Activated T-helper 9 cell treated with anti-CD3 and anti-CD28 coated beads, Interleukin-2, amount 50 U/mL, for 16 hours (primary cell): Measurements from ENCODE around the gene IGF1R.

Experiments
- DNase-seq: peaks from one replicate; pipeline ENCODE4 v3.0.0-alpha.2; 2020; ENCODE audit warnings: low read depth

The IGF1R gene

DNA sequence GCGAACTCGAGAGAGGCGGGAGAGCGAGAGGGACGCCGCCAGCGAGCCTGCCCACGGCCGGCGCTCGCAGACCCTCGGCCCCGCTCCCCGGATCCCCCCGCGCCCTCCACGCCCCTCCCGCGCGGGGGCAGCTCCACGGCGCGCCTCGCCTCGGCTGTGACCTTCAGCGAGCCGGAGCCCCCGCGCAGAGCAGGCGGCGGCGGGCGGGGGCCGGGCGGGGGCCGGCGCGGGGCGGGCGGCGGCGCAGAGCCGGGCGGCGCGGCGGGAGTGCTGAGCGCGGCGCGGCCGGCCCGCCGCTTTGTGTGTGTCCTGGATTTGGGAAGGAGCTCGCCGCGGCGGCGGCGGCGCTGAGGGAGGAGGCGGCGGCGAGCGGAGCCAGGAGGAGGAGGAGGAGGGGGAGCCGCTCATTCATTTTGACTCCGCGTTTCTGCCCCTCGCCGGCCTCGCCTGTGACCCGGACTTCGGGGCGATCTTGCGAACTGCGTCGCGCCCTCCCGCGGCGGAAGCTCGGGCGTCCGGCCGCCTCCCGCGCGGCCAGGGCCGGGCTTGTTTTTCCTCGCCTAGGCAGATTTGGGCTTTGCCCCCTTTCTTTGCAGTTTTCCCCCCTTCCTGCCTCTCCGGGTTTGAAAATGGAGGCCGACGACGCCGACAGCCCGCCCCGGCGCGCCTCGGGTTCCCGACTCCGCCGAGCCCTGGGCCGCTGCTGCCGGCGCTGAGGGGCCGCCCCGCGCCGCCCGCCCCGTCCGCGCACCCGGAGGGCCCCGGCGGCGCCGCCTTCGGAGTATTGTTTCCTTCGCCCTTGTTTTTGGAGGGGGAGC, 524 bp downstream of the IGF1R start:
- DNase-seq, result peak; percentile 24

DNA sequence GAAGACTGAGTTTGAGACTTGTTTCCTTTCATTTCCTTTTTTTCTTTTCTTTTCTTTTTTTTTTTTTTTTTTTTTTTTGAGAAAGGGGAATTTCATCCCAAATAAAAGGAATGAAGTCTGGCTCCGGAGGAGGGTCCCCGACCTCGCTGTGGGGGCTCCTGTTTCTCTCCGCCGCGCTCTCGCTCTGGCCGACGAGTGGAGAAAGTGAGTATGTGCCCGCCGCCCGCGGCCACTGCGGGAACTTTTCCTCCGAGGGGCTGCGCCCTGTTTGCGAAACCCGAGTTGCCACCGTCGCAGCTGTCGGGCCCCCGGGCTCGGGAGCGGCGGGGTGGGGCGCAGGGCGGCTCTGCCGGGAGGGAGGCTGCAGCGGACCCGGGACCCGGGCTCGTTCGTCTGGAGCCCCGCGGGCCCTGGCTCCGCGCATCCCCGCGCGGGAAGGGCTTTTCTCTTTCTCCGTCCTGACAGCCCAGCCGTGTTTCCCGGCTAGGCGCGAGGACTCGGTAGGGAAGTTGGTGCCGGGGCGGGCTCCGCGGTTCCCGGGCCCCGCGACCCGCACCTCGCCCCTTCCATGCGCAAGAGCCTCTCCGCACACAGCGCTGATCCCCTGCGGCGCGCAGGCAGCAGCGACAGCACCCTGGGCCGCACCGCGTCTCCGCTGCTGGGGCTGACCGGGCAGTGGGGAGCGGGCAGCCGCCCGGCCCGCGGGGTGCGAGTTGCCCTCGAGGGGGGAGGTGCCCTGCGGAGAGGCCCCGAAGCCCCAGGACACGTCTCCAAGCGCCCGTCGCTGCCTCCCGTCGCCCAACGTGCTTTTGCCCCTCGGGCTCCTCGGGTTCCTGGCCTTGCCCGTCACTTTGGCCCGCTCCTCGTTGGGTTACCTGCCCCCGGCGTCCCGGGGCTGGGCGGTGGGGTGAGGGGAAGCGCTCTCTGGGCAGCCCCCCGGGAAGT, 1.4 kb downstream of the IGF1R start:
- DNase-seq, result peak; percentile 28

DNA sequence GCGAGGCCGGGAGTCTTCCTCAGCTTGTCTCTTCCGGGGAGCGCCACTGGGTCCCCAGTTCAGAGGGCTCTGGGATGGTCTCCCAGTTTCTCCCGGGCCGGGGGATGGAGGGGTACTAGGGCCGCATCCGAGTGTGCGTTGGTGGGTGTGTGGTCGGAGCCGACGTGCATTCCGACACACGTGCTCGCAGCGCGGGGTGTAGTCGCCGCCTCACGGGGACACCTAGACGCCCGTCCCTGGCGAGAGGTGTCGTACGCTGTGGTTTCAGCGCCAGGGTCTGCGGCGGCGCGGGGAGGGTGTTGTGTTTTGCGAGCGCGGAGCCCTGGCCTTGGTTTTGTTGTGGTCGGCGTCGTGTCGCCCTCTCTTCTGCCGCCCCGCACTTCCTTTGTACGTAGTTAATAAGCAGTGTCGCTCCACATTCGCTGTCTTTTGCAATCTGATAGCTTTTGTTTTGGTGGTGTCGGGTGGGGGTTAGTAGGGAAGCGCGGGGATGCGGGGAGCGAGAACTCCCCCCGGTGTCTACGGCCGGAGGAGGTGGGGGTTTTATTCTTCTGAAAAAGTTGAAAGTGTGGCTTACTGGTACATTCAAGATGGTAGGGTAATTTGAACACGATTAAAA, 2.2 kb downstream of the IGF1R start:
- peak; percentile 18 for DNase-seq

DNA sequence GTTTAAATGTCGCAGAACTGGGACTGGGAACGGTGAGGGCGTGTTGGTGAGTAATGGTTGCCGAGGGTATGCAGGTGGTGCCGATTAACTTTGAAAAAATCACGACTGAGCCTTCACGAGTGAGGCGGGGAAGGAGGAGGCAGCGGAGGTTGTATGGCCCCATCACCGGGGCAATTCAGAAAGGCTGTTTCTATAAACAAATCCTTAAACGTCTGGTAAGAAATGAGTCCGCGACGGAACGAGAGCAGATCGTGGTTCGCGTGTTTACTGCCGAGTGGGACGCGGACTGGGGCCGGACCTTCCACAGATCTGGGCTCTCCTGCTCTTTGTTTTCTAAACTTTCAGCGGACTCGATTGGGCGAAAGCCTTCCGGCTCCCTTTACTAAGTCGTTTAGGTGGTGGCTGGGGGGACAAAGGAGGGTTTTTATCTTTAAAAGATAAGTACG, 2.7 kb downstream of the IGF1R start:
- no peak for DNase-seq

DNA sequence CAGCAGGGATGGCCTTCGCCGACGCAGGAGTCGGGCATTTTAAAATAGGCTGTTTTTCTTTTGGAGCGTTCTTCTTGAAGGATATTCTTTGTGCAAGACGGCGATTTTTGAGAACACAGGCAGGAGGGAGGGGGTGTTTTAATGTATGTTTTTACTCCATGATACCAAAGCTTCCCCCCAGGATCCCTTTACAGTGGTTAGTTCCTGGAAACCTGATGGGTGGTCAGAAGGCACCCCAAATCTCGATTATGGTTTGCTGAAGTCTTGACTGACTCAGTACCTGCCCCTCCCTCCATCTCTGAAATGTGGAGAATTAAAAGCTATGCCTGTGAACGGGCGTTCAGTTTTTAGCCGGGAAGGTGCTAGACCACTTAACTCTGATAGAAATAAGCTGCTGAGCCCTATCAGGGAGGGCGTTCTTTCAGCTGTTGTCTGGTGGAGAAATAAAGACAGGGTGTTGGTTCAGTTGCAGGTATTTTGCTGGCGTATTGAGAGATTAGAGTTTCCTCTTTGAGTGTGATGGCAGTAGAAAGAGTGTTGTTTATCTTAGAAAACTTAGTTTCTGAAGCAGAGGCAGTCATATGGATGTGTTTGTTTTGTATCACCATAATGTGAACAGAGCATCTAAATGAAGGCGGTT, 3.4 kb downstream of the IGF1R start:
- no peak for DNase-seq

DNA sequence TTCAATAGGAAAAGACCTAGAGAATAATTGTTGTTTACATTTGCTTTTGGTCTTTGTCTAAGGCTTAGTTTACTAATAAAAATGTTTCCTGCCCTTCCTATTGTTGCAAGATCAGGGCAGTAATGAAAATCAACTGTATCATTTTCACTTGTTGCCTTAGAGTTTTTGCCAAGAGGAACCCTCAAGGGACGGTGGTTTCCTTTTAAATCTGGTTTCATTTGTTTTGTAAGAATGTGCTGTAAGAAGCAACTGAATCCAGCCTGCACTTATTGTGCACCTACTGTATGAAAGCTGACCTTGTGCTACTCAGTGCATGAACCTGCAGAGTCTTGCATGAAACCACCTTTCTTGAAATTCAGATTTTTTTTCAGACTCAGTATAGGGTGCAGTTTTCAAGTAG, 5.3 kb downstream of the IGF1R start:
- DNase-seq, result no peak

DNA sequence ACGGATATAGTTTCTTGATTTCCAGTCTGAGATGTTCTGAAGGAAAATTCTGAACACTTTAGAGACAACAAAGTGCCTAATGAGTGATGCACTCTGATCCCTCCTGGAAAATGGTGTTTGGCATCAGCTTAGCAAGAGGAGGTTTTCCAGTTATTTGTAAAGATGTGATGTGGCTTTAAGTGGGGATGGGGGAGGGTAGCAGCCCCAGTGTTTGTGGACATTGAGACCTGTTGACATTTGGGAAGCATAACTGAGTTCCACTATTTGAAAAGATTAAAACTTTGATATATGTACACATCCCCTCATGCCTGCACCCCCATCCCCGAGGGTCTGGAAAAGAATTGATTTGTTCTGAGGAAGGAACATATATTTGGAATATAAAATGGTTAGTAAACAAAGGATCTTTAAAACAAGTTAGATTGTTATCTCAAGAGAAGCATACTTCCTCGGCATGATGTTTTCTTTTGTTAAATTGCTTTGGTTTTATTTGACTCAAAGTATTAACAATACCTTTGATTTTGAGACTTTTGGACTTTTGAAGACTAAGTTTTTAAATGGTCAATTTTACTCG, 6.5 kb downstream of the IGF1R start:
- no peak for DNase-seq

DNA sequence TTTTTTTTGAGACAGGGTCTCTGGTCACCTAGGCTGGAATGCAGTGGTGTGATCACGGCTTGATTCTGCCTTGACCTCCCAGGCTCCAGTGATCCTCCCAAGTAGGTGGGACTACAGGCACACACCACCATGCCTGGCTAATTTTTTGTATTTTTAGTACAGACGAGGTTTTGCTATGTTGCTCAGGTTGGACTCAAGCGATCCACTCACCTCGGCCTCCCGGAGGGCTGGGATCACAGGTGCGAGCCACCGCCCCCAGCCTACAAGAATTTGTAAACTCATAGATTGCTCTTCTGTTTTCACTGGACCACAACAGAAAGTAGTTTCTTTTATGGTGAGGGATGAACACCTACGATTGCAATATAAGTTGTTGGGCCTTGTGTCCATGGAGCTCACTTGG, 7.4 kb downstream of the IGF1R start:
- DNase-seq, result no peak

DNA sequence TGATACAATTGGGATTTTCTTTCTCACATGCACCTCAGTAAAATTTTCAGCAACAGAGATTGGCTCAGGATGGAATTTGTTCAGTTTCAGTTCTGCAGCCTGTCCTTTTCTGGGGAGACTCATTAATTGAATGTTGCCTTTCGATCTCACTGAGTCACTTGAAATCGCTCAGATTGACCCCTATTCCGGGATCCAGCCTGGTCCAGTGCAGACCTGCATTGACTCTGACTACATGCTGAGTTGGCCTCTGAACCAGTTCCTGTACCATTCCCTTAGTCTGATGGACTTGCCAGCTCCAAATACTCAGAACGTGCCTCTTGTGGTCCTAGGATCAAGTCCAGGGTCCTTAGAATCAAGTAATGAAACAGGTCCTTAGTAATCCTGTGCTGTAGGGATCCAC, 9.4 kb downstream of the IGF1R start:
- DNase-seq, result no peak

DNA sequence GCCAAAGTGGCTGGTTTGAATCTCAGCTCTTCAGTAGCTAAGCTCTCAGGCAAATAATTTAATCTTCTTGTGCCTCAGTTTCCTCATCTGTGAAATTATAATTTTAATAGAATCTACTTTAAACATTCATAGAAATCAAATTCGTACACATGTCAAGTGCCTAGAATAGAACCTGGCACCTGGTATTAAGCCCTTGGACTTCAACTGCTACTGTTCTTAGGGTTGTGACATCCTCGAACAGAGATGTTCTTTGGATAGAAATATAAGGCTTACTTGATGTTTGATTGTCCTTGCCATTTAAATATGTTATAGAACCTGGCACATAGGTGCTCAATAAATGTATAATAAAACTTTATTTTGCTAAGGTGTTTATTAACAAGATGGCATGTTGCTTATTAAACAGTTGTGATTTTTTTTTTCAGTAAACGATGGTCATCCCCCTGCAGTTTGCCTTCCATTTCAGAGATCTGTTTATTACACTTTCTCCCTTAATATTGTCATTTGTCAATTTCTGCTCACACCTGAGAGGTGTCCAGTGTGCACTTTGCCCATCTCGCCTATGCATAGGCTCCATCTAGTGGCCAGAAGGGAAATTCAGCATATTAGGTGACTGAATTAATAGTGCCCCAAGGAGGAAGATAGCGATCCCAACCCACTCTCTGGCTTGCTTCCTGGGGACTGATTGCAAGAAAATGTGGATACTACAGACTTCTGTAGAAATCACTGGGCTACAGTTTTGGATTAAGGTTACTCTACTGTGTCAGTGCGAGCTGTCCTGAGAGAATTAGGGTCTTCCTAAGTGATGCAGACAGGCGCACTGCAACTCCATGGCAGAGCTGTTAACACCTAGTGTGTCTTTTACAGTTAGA, 10.7 kb downstream of the IGF1R start:
- DNase-seq, result no peak

DNA sequence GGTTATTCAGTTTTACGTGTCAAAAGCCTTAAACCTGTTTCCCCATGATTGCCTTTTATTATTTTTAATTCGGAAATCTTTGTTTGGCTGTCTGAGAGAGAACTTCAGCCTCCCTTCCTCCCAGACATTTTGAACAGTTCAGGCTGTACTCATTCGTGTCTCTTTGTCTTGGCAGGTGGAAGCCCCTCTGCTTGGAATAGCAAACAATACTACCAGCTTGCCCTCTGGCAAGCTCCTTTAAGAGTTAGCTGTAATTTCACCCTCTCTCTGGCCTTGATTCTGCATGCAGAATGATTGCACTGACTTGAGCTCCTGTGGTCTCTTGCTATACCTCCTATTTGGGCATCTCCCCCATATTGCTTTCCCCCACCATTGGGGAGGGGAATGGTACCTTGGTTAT, 11.7 kb downstream of the IGF1R start:
- no peak for DNase-seq

DNA sequence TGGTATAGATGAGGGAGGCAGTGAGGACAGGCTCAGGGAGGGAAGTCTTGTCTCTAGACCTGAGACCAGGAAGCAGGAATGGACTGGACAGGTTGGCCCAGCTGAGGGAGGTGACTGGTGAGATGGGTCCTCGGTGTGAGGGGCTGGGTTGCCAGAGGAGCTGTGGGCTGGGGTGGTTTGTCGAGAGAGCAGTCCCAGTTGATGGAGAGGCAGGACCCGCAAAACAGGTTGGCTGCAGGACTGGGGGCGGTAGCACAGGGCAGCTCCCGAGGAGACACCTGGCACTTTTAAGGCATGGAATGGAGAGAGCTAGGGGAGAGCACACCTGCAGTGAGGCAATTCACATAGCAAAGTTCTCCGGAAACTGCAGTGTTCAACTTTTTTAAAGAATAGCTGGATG, 14.7 kb downstream of the IGF1R start:
- no peak for DNase-seq

DNA sequence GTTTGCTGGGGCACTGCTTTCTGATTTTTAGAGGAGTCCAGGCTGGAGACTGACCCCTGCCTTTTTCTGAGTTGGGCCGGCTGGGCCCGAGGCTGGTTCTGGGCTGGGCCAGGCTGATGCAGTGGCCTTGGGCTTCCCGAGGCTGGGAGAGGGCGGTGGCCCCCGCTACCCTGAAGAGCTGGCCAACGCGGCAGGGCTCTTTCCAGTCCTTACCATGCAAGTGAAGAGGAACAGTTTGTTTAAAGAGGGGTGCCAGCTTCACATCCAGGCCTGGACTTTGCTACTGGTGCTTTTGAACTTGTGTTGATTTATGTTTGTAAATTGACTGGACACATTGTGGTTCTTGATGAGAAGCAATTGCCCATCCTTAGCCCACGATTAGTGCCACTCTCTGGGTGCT, 15.3 kb downstream of the IGF1R start:
- no peak for DNase-seq

DNA sequence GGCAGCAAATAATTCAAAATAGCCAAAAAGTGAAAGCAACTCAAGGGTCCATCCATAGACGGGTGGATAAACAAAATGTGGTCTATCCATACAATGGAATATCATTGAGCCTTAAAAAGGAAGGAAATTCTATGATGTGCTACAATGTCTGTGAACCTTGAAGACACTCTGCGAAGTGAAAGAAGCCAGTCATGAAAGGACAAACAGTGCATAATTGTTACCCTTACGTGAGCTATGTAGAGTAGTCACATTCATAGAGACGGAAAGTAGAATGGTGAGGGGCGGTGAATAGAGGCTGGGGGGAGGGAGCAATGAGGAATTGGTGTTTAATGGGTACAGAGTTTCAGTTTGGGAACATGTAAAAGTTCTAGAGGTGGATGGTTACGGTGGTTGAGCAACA, 18.1 kb downstream of the IGF1R start:
- no peak for DNase-seq

DNA sequence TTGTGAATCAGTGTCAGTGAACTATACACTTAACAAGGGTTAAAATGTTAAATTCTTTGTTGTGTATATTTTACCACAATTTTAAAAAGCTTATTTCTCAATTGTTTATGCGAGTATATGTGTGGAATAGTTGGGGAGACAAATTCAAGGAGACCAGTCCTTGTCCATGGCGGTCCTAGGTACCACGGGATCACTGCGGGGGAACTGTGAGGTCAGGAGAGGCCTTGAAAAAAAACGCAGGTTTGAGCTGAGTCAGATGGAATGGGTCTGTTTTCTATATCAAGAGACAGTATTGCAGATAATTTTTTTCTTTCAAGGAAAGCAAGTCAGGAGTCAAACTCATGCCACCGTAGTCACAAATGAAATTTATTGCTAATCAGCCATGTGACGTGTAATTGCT, 18.5 kb downstream of the IGF1R start:
- no peak for DNase-seq

DNA sequence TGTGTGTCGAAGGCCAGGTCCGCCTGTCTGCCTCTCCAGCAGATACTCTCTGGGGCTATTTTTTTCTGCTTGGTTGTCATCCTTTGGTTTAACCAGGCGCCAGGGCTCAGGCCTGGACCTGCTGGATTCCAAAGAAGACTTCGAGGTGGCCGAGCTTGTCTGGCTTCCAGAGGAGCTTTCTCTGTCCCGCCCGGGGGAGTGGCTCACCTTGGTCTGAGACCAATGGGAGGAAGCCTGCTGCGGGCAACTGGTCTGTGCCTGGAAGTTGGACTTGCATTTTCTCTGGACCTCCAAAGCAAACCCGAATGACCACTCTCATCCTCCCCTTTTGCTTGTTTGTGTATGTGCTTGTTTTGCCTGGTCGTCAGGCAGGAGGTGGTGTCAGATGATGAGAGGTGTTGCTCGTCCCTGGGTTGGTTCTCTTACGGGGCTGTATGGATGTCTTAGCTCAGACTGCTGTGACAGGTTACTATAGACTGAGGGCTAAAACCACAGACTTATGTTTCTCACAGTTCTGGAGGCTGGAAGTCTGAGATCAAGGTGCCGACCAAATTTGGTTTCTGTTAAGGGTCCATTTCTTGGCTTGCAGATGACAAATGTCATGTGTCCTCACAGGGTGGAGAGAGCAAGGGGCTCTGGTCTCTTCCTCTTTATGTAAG, 19.3 kb downstream of the IGF1R start:
- DNase-seq, result no peak

DNA sequence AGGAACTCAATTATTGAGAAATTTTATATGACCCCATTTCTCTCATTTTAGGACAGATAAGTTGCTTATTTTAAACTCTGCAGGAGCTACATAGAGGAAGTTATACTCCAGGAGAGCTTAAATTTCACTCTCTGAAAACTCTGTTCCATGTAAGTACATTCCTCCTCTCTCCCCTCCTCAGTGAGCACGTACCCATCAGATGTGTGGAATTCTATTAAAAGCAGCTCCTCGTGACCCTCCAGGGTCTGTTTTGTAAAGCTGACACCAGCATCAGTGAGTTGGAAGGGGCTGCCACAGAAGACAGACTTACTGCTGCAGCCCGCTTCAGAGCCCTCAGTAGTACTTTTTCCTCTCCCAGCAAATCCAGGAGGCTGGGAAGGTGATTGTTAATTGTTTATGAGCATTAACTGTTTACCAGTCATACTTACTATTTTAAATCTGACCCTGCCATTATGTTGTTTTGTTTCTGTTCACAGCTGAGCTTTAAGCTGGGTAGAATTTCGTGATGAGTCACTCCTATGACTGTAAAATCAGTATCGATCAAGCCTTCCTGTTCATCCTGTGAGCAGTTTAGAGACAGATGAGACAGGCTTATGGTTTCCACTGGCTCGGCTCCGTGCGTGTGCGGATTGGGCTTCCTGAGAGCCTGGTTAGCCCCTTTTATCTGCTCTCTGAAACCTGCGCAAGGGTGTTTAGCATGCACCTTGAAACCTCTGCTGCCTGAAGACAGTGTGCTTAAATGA, 20.4 kb downstream of the IGF1R start:
- DNase-seq, result no peak

DNA sequence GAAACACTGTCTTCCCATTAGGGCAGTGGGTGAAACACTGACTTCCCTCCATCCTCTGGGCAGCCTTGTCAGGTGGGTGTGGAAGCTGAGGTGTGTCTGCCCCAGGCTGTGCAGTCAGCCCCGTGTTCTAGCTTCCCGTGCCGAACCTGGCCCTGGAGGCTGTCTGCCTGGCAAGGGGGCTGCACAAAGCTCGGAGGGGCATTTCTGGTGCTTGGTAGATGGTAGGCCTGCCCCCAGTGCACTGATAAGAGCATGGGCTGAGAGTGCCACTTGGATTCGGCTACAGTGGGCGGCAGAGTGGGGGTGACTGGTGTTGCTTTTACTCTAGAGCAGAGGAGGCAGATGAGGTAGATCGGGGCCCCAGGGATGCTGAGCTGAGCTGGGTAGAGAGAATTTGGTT, 21.3 kb downstream of the IGF1R start:
- no peak for DNase-seq
